DMS53 (cell line): Measurements from ENCODE around the gene EGF.

Source experiments
- DNase-seq: peaks from one replicate; lab custom pipeline; 2025; lab: John Stamatoyannopoulos, UW

Gene EGF

DNA sequence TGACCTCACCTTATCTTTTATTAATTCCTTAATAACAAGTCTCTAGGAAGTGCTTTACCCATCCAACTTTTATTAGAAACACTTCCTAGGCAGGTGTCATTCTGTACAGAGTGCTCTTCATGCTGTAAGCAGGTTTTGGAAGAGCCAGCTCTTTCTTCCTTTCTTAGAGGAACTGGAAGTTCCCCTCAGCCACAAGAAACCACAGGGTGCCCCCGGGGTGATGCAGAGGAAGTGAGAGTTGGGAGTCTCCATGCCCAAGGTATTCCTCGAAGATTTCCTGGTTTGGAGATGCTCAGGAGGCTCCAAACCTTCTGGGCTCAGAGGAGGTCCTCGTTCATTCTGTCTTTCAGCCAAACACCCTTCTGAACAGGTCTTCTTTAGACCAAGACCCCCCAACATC is 83.8 kb downstream of the EGF start:
- DNase-seq: no peak

DNA sequence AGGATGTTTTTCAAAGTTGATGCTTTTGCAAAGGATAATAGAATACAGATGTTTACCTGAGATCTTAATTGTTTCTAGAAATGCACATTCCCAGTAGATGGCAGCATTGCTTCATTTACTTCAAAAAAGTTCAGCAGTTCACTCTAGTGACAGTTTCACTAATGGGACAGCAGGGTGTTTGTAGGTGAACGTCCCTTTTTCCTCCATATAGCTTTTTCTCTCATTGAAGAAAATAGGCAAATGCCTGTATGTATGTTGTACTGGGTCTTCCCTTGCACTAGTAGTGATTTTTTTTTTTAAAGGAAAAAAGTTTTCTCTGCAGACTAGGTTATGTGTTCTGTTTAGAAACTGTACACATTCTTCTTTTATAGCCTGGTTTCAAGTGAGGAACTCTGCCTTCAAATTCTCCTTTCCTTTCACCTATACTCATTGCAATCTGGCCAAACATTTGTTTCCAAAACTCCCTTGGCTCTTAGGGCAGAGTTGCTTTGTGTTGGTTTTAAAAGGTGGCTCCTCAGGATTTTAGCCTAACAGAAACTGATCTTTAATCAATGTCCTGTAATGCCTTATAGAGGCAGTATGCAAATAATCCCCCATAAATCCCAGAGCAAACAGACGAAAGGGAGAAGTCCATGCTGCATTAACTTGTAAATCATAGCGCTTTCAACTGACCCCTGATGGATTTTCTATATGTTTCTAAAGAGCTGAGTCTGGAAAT is 86.3 kb downstream of the EGF start:
- DNase-seq: peak; percentile 78

DNA sequence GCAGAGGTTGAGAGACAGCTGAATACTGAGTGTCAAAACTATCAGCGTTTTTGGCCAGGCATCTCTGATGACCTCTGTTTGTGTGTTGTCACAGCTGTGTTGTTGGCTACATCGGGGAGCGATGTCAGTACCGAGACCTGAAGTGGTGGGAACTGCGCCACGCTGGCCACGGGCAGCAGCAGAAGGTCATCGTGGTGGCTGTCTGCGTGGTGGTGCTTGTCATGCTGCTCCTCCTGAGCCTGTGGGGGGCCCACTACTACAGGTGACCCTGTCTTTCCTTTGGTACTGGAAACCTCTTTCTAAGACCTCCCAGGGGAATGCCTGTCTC is 86.9 kb downstream of the EGF start:
- DNase-seq: no peak

DNA sequence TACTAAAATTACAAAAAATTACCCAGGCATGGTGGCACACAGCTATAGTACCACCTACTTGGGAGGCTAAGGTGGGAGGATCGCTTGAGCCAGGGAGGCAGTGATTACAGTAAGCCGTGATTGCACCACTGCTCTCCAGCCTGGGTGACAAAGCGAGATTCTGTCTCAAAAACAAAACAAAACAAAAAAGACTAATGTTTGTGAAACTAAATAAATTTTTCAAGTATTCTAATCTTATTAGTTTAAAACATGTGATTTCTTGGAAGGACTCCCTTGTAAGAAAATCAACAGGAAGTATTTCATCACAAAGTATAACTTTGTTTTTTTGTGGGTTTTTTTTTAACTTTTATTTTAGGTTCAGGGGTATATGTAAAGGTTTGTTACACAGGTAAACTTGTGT is 89.6 kb downstream of the EGF start:
- DNase-seq: no peak

DNA sequence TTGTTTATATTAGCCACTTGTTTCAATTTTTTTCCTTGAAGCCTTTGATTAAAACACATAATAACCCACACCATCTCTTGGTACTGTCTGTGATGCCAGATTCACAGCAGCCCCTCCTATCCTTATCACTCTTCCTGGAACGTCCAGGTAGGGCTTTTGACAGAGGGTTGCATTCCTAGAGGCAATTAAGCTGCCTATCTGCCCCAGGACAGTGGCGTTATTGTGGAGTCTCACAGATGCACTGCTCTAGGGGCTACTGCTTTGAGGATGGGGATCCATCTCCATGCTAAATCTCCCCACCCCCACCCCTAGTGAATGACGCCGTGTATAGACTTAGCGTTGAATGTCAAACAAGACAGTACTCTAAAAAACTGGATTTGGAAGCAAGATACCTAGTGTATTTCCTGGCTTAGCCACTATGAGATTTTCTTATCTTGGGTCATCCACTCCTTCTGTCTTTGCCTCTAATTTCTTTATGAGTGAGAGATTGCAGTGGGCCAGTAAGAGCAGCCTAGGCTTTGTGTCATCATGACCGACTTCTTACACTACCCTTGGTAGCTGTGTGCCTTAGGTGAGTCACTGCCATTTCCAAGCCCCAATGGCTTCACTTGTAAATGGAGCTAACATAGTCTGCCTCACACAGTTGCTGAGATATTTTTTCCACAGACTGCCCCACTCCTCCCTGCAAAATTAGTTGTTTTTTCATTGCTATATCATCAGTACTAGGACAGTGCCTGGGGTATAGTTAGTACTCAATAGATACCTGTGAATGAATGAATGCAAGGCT is 90.9 kb downstream of the EGF start:
- DNase-seq: no peak

DNA sequence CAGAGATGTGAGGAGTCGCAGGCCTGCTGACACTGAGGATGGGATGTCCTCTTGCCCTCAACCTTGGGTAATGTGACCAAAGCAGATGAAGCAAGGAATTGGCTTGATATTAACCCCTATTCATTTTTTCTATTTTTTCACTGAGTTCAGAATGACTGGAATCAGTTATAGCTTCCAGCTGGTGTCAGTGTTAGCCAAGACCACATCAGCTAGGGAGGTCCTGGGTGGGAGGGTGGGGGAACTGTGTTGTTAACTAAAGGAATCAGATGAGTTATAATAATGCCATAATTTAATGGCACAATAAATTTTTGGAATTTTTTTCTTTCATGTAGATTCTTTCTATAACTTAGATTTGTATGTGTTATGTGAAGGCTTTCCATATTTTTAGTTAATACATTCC is 91.9 kb downstream of the EGF start:
- no peak for DNase-seq

DNA sequence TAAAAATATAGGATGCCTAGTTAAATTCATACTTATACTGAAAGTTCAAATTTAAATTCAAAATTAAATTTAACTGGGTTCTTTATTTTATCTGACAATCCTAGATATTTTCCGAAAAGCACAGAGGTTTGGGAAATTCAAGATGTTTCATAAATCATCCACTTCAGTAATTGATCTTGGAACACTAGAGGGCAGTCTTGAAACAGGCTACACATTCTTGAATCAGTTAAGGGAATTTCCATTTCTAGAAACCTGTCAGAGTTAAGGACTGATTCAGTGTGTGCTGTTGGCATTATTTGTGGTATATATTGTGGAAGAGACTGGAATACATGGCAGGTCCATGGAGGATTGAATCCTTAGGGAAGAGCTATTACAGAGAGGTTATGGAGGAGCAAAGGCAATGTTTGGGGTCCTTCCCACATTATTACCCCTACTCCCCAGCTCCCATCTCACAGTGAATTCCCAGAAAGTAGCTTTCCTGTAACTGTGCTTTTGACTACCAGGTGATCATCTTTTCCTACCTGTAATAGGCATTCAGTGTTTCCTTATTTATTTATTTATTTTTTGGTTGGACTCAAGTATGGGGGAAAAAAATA is 92.9 kb downstream of the EGF start:
- peak; percentile 77 for DNase-seq

DNA sequence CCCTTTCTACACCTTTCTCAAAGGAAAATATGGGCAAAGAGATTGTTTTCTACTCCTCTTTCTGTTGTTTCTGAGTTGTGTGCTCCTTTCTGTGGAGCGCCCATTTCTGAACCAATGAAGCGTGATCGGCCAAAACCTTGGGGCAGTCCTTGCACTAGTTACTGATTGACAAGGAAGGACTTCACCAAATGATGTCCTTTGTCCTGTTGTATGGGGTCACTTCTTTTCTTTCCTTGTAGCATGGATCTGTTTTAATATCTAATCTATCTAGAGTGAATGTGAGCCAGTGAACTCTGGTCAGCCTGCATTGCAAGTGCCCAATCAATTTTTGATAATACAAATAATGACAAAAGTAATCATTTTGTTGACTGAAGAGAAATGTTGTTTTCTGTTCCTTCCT is 94.5 kb downstream of the EGF start:
- no peak for DNase-seq

DNA sequence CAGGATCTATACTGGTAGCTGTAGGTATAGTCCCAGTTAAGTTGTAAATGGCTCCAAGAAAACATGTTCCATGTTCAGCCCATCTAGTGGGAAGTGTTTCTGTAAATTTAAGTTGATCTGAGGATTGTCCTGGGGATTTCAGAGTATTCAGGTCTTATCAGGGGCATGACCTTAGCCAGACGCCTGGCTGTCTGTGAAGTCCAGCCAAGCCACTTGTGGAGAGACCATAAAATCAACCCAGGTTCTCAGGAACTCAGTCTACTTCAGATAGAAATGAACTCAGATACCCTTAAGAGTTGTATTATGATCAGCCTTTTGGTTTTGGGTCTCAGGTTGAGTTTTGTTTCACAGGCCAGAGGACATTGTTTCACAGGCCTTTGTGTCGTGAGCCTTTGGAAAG is 95.9 kb downstream of the EGF start:
- DNase-seq: no peak

DNA sequence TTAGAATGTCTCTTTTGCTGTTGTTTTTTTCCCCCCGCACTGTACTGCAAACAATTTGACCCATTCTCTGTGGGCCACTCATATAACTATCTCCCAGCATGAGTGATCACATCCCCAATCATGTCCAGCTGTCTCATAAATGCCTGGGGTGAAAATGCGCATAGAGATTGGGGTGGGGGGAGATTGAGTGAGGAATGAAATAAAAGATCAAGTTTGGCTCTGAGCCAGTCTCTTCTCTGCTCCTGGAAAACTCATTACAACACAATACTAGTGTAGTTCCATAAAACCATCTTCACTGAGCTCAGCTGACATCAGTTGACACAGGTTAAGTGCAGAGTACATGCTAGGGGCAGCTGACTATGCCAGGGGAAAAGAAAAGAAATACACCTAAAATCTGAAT is 96.9 kb downstream of the EGF start:
- DNase-seq: no peak

DNA sequence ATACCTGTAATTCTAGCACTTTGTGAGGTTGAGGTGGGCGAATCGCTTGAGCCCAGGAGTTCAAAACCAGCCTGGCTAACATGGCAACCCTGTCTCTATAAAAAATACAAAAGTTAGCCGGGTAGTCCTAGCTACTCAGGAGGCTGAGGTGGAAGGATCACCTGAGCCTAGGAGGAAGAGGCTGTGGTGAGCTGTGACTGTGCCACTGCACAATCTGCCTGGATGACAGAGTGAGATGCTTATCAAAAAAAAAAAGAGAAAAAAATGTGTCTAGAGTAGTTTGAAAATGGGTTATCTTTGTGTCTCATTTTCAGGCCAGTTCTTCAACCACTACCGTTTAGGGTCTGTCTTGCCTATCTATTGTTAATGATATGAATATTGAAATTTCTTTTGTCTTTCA is 98.1 kb downstream of the EGF start:
- no peak for DNase-seq

DNA sequence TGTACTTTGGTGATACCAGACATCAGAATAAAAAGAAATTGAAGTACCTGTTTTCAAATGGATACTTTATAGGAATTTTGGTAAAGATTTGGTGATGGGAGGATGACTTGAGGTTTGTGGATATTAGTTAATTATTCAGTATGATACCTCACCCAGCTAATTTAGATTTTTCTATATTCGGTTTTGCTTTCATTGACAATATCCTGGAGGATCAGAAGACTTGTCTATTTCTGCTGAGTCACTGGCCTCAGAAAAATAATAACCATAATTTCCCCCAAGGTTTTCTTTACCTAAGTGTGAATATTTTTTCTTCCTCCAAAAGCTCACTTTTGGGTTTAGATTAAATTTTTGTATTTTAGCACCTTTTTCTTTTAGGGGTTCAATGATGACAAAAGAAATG is 100.2 kb downstream of the EGF start:
- DNase-seq: no peak

DNA sequence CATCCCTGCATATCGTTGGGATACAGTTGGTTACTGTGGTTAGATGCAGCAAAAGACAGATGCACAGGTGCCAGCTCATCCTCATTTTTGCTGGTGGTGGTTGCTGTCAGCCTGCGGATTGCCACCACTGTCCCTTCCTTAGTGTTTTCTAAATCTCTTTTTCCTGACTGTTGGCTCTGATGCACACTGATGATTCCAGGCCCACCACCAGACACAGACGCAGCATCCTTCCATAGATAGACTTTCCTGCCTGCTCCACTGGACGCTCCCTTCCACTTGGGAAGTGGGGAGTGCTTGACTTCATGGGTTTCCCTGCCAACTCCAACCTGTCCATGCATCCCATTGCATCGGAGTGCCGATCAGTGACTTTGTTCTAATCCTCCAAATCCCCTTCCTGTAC is 101.5 kb downstream of the EGF start:
- no peak for DNase-seq

DNA sequence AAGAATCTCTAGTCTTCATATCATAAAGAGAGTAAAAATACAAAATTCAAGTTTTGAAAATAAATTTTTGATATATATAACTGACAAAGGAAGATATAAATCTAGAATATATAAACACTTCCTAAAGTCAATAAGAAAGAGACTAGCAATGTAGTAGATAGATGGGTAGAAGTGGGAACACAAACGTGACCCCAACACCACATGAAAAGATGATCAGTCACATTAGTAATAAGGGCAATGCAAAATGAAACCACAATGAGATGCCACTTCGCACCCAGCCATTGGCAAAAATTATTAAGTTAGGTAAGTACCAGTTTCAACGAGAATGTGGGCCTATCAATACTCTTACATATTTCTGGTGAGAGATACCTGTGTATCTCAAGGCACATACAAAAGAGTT is 106.5 kb downstream of the EGF start:
- DNase-seq: no peak

DNA sequence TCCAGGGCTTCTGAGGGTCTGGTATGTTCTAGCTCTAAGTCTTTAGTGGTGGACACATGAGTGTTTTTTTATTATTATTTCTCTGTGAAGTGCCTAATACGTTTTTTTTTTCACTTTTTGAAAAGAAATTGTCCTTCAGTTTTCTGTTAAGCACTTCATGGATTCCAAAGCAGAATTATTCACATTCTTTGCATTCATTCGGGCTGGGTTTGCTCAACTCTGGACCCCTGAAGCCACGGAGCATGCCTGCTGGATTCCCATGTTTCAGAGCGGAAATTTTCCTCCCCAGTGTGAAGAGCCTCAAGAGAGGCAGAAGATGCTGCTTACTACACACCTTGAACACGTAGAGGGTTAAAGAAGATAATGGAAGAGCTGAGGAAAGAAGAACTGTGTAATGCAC is 107.5 kb downstream of the EGF start:
- no peak for DNase-seq

DNA sequence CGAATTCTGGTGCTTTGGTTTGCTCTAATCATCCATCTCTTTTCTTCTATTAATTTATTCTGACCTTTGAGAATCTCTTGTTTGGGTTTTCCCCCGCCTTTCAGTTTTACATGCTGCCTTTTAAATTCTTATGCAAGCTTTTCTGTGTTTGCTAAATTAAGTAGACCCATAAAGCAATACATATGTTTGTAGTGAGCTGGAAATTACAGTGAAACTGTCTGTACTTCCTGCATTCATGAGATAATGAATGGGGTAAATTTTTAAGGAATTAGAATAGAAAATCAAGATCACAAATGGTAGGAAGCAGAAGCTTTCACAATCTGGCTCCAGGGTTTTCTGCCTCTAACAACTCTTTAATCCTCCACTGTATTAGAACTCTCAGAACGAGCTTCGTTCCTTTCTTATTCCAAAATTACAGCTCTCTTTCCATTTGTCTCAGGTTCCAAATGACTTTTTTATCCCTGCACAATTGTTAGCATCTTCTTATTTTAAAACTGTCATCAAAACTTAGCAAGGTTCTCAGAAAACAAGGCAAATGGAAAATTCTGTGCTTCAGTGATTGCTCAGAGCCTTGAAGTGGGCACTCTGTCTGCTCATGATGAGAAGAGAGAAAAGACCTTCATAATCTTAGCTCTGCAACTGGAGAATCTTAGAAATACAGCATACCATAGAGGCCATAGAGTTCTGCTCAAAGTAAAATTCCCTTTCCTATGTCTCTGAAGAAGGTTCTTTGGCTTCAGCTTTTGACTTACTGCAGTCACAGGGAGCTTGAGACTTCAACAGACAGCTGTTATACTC is 108.2 kb downstream of the EGF start:
- no peak for DNase-seq

DNA sequence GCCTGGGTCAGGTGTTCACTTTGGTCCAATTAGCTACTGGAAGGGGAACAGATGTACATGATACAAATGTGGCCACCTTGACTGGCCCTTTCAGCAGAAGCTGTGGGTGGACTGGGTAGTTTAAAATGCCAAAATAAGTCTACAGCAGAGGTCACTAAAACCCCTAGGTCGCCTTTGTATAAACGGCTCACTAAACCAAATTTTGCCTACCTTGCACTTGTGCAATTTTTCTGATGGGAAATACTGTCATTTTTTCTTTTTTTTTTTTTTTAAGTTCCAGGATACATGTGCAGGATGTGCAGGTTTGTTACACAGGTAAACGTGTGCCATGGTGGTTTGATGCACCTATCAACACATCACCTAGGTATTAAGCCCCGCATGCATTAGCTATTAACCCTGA is 109.8 kb downstream of the EGF start:
- DNase-seq: no peak

DNA sequence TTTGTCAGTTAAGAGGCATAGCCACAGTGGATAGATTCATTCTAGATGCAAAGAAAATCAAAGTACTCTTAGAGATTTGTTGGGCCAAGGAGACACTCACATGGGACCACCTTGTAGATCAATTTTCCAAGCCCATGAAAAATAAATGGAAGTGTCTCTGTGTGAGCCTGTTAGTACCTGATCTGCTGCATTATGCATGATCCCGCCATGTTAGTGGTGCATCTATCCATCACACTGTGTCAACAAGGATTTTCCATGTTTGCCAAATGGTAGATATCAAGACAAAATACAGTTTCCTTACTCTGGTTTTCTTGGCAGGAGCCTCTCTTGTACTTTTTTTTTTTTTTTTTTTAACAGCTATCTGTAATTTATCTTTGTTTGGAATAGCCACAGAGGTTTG is 112.4 kb downstream of the EGF start:
- no peak for DNase-seq

DNA sequence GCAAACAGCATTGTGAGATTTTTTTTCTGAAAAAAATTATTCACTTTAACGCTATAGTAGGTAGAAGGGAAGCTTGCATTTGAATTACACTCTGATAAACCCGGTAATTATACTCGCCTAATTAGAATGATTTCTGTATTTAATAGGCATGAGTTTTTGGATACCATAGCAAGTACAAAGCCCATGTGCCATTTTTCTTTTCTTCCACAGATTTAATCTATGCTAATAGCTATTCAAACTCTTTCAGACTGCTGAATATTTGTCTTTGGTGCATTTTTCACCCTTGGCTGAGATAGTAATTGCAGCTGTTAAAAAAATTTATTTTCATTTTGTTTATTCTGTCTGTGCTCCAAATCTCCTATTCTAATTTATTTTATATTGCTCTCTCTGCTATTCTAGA is 113.0 kb downstream of the EGF start:
- DNase-seq: no peak

DNA sequence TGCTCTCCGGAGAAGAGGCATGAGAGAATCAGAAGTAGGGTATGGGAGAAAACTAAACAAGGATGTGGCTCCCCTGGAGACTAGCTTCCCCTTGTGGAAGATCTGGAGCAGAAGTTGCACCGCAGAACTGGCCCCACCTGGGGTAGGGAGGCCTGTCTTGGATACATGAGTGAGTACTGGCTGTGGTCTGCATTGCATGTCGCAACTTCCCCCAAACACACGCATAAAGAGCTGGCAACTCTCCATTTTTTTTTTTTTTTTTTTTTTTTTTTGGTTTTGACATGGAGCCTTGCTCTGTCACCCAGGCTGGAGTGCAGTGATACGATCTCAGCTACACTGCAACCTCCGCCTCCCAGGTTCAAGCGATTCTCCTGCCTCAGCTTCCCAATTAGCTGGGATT is 119.9 kb downstream of the EGF start:
- no peak for DNase-seq

DNA sequence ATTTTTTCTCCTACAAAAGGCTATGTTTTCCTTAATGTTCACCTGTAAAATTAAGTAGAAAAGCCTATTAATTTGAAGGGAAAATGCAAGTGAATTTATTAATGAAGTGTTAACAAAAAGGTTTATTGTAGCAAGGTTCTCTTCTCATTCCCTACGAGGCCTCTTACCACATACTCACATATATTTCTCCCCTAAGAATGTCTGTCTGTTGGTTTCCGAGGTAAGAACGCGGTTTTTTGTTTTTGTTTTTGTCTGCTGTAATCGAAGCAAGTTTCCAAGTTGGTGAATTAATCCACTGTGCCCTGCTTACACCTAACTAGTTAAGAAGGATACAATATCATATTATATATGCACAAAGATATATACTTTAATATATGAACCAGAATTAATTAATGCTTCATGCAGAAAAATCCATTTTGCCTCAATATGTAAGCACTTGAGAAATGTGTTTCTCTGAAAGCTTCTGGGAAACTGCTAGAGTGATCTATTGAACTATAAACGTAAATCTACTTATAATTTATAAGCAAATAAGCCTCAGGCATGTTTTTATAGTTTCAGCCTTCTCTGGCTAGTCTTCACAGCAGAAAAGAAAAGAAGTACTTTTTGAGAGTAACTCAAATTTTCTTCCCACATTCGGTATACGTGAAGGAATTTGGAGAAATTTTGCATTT is 120.8 kb downstream of the EGF start:
- DNase-seq: no peak

DNA sequence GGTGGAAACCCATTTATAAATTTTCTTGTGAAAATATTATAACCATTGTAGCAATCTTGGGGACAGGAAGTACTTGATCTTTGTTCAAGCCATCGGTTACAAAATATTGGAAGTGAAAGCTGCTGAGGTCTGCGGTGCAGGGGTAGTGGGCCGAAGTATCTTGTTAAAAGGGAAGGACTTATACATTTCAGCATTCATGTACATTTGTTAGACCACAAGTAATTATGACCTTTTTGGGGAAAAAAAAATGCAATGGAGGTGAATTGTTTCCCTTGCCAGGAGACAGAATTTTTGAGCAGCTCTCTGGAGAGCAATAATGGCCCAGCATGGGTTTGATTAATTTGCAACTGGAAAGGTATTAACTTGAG is 121.3 kb downstream of the EGF start:
- DNase-seq: no peak
